Ovary (tissue), 3 donors: ENCODE measurements around the gene P2RY8.

Experiments
- POLR2A ChIP-seq: fragments of 450-650 bp; IDR thresholded peaks from one replicate; pipeline ENCODE4 v1.6.1; 2017; ENCODE audit warnings: antibody characterized with exemption, mild to moderate bottlenecking, moderate library complexity
- TF ChIP-seq, protein P1 (sequence below), 3 donors: fragments of 450-650 bp in 2 of 3; fragments of 200-600 bp in 1 of 3; IDR thresholded peaks; one replicate each; pipeline versions ENCODE4 v1.5.1 to v1.8.0; 2016 to 2022; ENCODE audit warnings: antibody characterized with exemption in 3 of 3, mild to moderate bottlenecking in 1 of 3
- donor health status: DM: no; HTN: no; CAD: no.

DNA sequence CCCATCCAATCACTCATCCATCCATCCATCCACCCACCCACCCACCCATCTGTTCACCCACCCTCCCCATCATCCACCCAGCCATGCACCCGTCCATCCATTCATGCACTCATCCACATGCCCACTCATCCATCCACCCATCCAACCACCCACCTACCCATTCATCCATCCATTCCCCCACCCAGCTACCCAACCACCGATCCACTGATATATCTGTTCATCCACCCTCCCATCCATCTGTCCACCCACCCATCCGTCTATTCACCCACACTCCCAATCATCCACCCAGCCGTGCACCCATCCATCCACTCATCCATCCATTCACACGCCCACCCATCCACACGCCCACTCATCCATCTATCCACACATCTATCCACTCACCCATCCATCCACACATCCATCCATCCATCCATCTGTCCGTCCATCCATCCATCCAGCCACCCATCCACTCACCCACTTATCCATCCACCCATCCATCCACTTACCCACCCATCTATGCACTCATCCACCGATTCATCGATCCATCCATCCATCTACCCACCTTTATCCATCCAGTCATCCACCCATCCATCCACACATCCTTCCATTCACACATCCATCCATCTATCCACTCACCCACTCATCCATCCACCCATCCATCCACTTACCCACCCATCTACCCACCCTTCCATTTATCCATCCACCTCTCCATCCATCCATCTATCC is 112.7 kb downstream of the P2RY8 start:
- TF ChIP-seq, protein P1, sequence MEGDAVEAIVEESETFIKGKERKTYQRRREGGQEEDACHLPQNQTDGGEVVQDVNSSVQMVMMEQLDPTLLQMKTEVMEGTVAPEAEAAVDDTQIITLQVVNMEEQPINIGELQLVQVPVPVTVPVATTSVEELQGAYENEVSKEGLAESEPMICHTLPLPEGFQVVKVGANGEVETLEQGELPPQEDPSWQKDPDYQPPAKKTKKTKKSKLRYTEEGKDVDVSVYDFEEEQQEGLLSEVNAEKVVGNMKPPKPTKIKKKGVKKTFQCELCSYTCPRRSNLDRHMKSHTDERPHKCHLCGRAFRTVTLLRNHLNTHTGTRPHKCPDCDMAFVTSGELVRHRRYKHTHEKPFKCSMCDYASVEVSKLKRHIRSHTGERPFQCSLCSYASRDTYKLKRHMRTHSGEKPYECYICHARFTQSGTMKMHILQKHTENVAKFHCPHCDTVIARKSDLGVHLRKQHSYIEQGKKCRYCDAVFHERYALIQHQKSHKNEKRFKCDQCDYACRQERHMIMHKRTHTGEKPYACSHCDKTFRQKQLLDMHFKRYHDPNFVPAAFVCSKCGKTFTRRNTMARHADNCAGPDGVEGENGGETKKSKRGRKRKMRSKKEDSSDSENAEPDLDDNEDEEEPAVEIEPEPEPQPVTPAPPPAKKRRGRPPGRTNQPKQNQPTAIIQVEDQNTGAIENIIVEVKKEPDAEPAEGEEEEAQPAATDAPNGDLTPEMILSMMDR (IDR thresholded peaks at IDR 0.05): no peak
- TF ChIP-seq POLR2A: no peak
